ENCODE data around the gene CATSPERZ. TPM values are rescaled to one million over a fixed set of nuclear protein-coding genes. Genes with fewer than 3 reads are reported as not detected.
A peak's percentile ranks its signal among the peaks of the same experiment; 100 is the strongest.

CATSPERZ gene
- not detected in 2 replicates for total RNA-seq
- 0.11 TPM for polyA plus RNA-seq (2012)

GRCh38 chr11:64299847-64300648 lies at the start of gene CATSPERZ:
Gene CATSPERZ, plus strand, starts transcription at chr11:64300358. Its CDS starts 53 bp downstream, at chr11:64300411.
- no peak for DNase-seq (ENCODE audit: low read depth)

GRCh38 chr11:64250415-64251015 lies 49.6 kb upstream of the CATSPERZ start:
- DNase-seq (ENCODE audit: low read depth): no peak

- DNase-seq (ENCODE audit: low read depth): peak; percentile 54
These were observed 49.0 kb upstream of the CATSPERZ start, which contains the start of gene PLCB3 for GRCh38 chr11:64251016-64251752. Gene PLCB3, plus strand, starts transcription at chr11:64251530. Its CDS starts 120 bp downstream, at chr11:64251650.

- no peak for DNase-seq (ENCODE audit: low read depth)
These were observed 48.5 kb upstream of the CATSPERZ start for GRCh38 chr11:64251753-64252002.

GRCh38 chr11:64252003-64252872 lies 47.9 kb upstream of the CATSPERZ start:
- peak; percentile 42 for DNase-seq (ENCODE audit: low read depth)

- no peak for DNase-seq (ENCODE audit: low read depth)
These were observed 47.1 kb upstream of the CATSPERZ start for GRCh38 chr11:64253043-64253442.

- peak; percentile 63 for DNase-seq (ENCODE audit: low read depth)
These were observed 46.7 kb upstream of the CATSPERZ start for GRCh38 chr11:64253481-64253880.

GRCh38 chr11:64254326-64254725 lies 45.8 kb upstream of the CATSPERZ start:
- no peak for DNase-seq (ENCODE audit: low read depth)

GRCh38 chr11:64255135-64256128 lies 44.7 kb upstream of the CATSPERZ start:
- DNase-seq (ENCODE audit: low read depth): no peak

GRCh38 chr11:64256300-64256699 lies 43.9 kb upstream of the CATSPERZ start:
- no peak for DNase-seq (ENCODE audit: low read depth)

- no peak for DNase-seq (ENCODE audit: low read depth)
These were observed 41.8 kb upstream of the CATSPERZ start for GRCh38 chr11:64258356-64258755.

- no peak for DNase-seq (ENCODE audit: low read depth)
These were observed 41.1 kb upstream of the CATSPERZ start for GRCh38 chr11:64258946-64259532.

- DNase-seq (ENCODE audit: low read depth): no peak
These were observed 40.6 kb upstream of the CATSPERZ start for GRCh38 chr11:64259533-64260067.

- DNase-seq (ENCODE audit: low read depth): no peak
These were observed 39.9 kb upstream of the CATSPERZ start for GRCh38 chr11:64260147-64260708.

GRCh38 chr11:64261556-64262080 lies 38.5 kb upstream of the CATSPERZ start:
- no peak for DNase-seq (ENCODE audit: low read depth)

- DNase-seq (ENCODE audit: low read depth): no peak
These were observed 37.7 kb upstream of the CATSPERZ start for GRCh38 chr11:64262271-64263002.

GRCh38 chr11:64263021-64263946 lies 36.9 kb upstream of the CATSPERZ start:
- peak; percentile 75 for DNase-seq (ENCODE audit: low read depth)

All from myocyte (in vitro differentiated cells).